ENCODE results near the gene SPRR4.

DNA sequence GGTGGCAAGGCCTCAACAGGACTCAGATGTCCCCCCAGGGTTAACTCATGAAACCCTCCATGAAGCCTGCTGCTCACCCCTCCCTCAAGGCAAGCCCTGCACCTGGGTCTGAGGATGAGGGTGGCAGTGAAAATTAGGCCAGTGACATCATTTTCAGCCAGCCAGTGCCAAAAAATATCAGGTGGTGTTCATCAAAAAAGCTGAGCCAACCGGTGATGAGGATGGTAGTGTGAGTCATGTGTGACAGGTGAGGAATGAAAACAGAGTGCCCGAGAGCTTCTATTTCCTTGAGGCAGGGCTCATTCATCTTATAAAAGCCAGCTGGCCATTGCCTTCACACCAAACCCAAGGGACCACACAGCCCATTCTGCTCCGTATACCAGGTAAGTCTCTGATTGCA is 13.3 kb downstream of the SPRR4 start, which contains the start of gene SPRR1A:
- TF ChIP-seq CTCF (IDR thresholded peaks at IDR 0.05; ENCODE audit: low read length) = no peak
- TF ChIP-seq EZH2 (optimal IDR thresholded peaks at IDR 0.05; ENCODE audit: low read depth, low read length) = no peak

Measured in MM.1S (cell line).